Measurements from ENCODE around the gene TOLLIP. TPM values are rescaled to one million over a fixed set of nuclear protein-coding genes. Genes with fewer than 3 reads are reported as not detected.

The TOLLIP gene
- total and polyA plus RNA-seq, 2 of the 4 experiments (the other 2 are of a cell fraction): 19.7 to 42.9 TPM

GRCh38 chr11:1256257-1257045, 53.0 kb downstream of the TOLLIP start:
- Histone ChIP-seq H4K8ac (ENCODE audit: low read depth in 2 of 2, low read length in 2 of 2) (no peak overlapping the region), H3K14ac (replicated peaks; ENCODE audit: low read depth, low read length) (no peak overlapping the region), H2BK20ac (ENCODE audit: low read depth, low read length) (no peak overlapping the region), H3K36me3 (ENCODE audit: control insufficient read depth, insufficient read depth, low read length) (no peaks in the 10 kb centered on the region), H3K9me1 (ENCODE audit: insufficient read depth, low read length) (no peaks in the 10 kb centered on the region), H2AK5ac (ENCODE audit: low read depth, low read length) (no peak overlapping the region), H3K4me2 (ENCODE audit: low read depth, low read length) (no peak overlapping the region), H2BK120ac (ENCODE audit: low read depth, low read length) (no peak overlapping the region), H3K79me1 (ENCODE audit: low read depth in 1 of 2, low read length in 2 of 2) (no peaks in the 10 kb centered on the region), H3K9ac (ENCODE audit: low read depth, low read length) (no peak overlapping the region), H3K4me1 (ENCODE audit: control insufficient read depth, insufficient read depth, low read length) (no peaks in the 10 kb centered on the region), H4K91ac (ENCODE audit: insufficient read depth, low read depth, low read length) (no peak overlapping the region), H3K56ac (ENCODE audit: extremely low read depth, insufficient read depth, low read length) (no peak overlapping the region), H2AFZ (replicated peaks; ENCODE audit: low read length, poor library complexity) (no peak overlapping the region), H3K23ac (ENCODE audit: low read depth, low read length) (no peak overlapping the region), H3K4me3 (ENCODE audit: insufficient read depth, low read depth, low read length) (no peak overlapping the region), H3K4ac (ENCODE audit: low read depth, low read length) (no peak overlapping the region), H3K27ac (ENCODE audit: insufficient read depth, low read length) (no peak overlapping the region), H2BK15ac (ENCODE audit: low read depth, low read length) (no peak overlapping the region), H4K5ac (ENCODE audit: low read depth, low read length) (no peak overlapping the region), H4K20me1 (ENCODE audit: insufficient read depth, low read length) (no peaks in the 10 kb centered on the region), H2AK9ac (replicated peaks; ENCODE audit: low read depth, low read length, poor library complexity) (no peak overlapping the region), H3K27me3 (ENCODE audit: control insufficient read depth, insufficient read depth, low read length) (no peaks in the 10 kb centered on the region), H3K18ac (ENCODE audit: low read depth, low read length) (no peak overlapping the region), H3K9me3 (ENCODE audit: control insufficient read depth, insufficient read depth, low read length) (peaks cover 12% of the 10 kb centered on the region; the same call in 1 of the 2 replicates), H2BK5ac (ENCODE audit: low read depth, low read length, poor library complexity, severe bottlenecking) (no peak overlapping the region)
- 67% methylated on average over 7 of the region's 26 CpGs; no CpG with 5 or more reads in 1 of the 2 experiments for WGBS, 2 experiments (ENCODE audit: extremely low coverage in 2 of 2, insufficient read length in 1 of 2)
- POLR2A ChIA-PET (ENCODE audit: unreplicated experiment): no interaction called here
- in situ Hi-C loops (cut with MboI; ENCODE audit: low sequenced_read_pairs): no loop called here
- dilution Hi-C loops (cut with HindIII; ENCODE audit: low sequenced_read_pairs, unreplicated experiment): no loop called here
- CTCF ChIA-PET: no interaction called here
- no peak for DNase-seq
- intact Hi-C loops (cut with micrococcal nuclease): no loop called here
- TF ChIP-seq RAD21 (IDR thresholded peaks at IDR 0.05; ENCODE audit: low read length) (no peak), NFE2L2 (IDR thresholded peaks at IDR 0.05; ENCODE audit: low read depth, low read length) (no peak), BHLHE40 (IDR thresholded peaks at IDR 0.05; ENCODE audit: low read depth, low read length) (no peak), SMC3 (IDR thresholded peaks at IDR 0.05; ENCODE audit: low read depth, low read length) (no peak), CHD1 (IDR thresholded peaks at IDR 0.05; ENCODE audit: low read depth, low read length) (no peak)
- ATAC-seq (ENCODE audit: low read depth): no peak
- no TSS peak for BruUV-seq (replicated peaks)

All from IMR-90 (cell line).